HAP-1 (cell line): ENCODE measurements around the gene TECTA.

Experiments used
- DNase-seq, 2 experiments: peaks; one replicate each; pipeline ENCODE4 v3.0.0-alpha.2; 2016 to 2020; ENCODE audit warnings: low spot score in 2 of 2
- H3K27me3 ChIP-seq: fragments of 250-450 bp; sonication (Bioruptor Pico); 2 replicates; pipeline ENCODE4 v1.5.1; 2020; ENCODE audit warnings: low read depth, mild to moderate bottlenecking, moderate library complexity
- H3K36me3 ChIP-seq: fragments of 250-450 bp; sonication (Bioruptor Pico); replicated peaks from 2 replicates; pipeline ENCODE4 v1.5.1; 2020; ENCODE audit warnings: mild to moderate bottlenecking
- H3K4me1 ChIP-seq: fragments of 250-450 bp; sonication (Bioruptor Pico); 2 replicates; pipeline ENCODE4 v1.5.1; 2020; ENCODE audit warnings: mild to moderate bottlenecking
- H3K4me3 ChIP-seq: fragments of 250-450 bp; sonication (Bioruptor Pico); 2 replicates; pipeline ENCODE4 v1.5.1; 2020; ENCODE audit warnings: mild to moderate bottlenecking, moderate library complexity
- H3K9me3 ChIP-seq: fragments of 250-450 bp; sonication (Bioruptor Pico); 2 replicates; pipeline ENCODE4 v1.5.1; 2020; ENCODE audit warnings: mild to moderate bottlenecking, moderate library complexity
- in situ Hi-C: fragments of 300-500 bp; cut with MboI; formaldehyde crosslinking; loops from 3 replicates; pipeline ENCODE4 v1.14.3; 2020; ENCODE audit warnings: low sequenced_read_pairs, inconsistent platforms, mixed read lengths

Gene TECTA, protein sequence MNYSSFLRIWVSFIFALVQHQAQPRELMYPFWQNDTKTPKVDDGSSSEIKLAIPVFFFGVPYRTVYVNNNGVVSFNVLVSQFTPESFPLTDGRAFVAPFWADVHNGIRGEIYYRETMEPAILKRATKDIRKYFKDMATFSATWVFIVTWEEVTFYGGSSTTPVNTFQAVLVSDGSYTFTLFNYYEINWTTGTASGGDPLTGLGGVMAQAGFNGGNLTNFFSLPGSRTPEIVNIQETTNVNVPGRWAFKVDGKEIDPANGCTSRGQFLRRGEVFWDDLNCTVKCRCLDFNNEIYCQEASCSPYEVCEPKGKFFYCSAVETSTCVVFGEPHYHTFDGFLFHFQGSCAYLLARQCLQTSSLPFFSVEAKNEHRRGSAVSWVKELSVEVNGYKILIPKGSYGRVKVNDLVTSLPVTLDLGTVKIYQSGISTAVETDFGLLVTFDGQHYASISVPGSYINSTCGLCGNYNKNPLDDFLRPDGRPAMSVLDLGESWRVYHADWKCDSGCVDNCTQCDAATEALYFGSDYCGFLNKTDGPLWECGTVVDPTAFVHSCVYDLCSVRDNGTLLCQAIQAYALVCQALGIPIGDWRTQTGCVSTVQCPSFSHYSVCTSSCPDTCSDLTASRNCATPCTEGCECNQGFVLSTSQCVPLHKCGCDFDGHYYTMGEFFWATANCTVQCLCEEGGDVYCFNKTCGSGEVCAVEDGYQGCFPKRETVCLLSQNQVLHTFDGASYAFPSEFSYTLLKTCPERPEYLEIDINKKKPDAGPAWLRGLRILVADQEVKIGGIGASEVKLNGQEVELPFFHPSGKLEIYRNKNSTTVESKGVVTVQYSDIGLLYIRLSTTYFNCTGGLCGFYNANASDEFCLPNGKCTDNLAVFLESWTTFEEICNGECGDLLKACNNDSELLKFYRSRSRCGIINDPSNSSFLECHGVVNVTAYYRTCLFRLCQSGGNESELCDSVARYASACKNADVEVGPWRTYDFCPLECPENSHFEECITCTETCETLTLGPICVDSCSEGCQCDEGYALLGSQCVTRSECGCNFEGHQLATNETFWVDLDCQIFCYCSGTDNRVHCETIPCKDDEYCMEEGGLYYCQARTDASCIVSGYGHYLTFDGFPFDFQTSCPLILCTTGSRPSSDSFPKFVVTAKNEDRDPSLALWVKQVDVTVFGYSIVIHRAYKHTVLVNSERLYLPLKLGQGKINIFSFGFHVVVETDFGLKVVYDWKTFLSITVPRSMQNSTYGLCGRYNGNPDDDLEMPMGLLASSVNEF (N-terminal part only)

DNA sequence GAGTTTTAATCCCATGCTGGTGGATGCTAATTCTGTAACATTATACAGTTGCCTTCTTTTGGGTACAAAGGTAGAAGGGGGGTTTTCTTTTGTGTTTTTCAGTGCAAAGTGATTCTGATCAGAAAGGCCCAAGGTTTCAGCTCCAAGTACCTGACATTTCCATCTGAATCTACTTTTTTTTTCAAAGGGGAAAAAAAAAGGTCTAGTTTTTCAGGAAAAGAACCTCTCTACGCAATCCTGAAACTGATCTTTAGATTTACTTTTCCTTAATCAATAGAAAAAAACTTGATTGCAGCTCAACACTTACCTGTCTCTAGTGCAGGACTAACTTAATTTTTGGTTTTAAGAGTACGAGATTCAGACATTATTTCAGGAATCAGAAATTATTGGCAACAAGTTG, at the start of gene TECTA:
Gene TECTA, plus strand, starts transcription at position 301 of the 400 bp plus-strand sequence. CDS start 1,423 bp downstream, outside the sequence.
- in situ Hi-C loops: no loop called here

DNA sequence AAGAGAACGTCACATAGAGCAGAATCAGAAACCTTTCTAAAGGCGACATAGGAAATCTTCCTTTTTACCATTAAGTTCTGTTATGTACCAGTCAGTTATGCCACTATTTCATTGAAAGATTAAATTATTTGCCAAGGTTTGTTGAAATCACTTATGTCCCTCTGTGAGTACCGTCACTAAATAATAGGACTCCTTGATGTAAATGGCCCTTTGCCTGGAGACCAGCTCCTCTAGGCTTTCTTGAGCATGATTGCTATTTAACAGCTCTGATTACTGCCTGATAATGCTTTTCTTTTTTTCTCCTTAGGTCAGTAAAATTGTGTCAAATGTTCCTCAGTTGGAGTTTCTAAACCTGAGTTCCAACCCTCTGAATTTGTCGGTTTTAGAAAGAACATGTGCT, 47.8 kb upstream of the TECTA start:
- Histone ChIP-seq H3K27me3 (no peaks in the 10 kb centered on the region), H3K36me3 (peaks cover 17% of the 10 kb centered on the region), H3K4me1 (no peaks in the 10 kb centered on the region), H3K4me3 (no peak overlapping the region), H3K9me3 (no peaks in the 10 kb centered on the region)
- in situ Hi-C loops: no loop called here
- DNase-seq: no peak

More for the DNA sequence above, at the start of gene TECTA:
- peak in 1 of 2 experiments; percentile 61 for DNase-seq
- Histone ChIP-seq H3K4me1 (peaks cover 12% of the 10 kb centered on the region), H3K36me3 (no peaks in the 10 kb centered on the region), H3K9me3 (no peaks in the 10 kb centered on the region), H3K27me3 (no peaks in the 10 kb centered on the region), H3K4me3 (no peak within 1 kb of the TSS)

DNA sequence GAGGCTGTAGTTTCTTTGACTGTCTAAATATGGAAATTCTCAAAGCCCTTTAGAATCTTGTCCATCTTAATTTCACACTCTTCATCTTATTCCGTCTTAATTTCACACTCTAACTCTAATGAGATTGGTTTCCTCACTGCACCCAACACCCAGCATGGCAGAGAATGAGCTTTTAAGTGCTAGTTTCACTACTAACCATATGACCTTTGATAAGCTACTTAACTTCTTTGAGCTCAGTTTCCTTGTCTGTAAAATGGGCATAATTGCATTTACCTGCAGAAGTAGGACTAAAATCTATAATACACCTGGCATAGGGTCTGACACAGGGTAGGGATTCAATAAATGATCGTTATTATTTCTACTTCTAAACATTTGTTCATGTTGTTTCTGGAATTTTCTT, 46.8 kb upstream of the TECTA start:
- no peak for DNase-seq
- no peaks in the 10 kb centered on the region for H3K27me3 ChIP-seq
- no peaks in the 10 kb centered on the region for H3K9me3 ChIP-seq
- in situ Hi-C loops: no loop called here
- no peaks in the 10 kb centered on the region for H3K4me1 ChIP-seq
- no peak overlapping the region for H3K4me3 ChIP-seq
- H3K36me3 ChIP-seq: peaks cover 17% of the 10 kb centered on the region

DNA sequence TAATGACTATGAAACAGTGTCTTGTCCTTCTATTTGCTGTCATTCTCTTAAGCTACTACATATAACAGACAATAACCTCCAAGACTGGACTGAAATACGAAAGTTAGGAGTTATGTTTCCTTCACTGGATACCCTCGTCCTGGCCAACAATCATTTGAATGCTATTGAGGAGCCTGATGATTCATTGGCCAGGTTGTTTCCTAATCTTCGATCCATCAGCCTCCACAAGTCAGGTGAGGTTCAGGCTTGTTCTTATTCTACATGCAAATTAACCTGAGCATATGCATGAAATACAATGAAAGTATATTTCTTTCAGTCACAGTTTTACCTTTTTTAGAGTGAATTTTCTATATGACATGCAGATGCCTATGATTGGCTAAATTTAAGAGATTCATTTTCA, 46.0 kb upstream of the TECTA start:
- DNase-seq: no peak
- H3K36me3 ChIP-seq: peaks cover 17% of the 10 kb centered on the region
- no peaks in the 10 kb centered on the region for H3K9me3 ChIP-seq
- H3K27me3 ChIP-seq: no peaks in the 10 kb centered on the region
- H3K4me3 ChIP-seq: no peak overlapping the region
- in situ Hi-C loops: no loop called here
- no peaks in the 10 kb centered on the region for H3K4me1 ChIP-seq

DNA sequence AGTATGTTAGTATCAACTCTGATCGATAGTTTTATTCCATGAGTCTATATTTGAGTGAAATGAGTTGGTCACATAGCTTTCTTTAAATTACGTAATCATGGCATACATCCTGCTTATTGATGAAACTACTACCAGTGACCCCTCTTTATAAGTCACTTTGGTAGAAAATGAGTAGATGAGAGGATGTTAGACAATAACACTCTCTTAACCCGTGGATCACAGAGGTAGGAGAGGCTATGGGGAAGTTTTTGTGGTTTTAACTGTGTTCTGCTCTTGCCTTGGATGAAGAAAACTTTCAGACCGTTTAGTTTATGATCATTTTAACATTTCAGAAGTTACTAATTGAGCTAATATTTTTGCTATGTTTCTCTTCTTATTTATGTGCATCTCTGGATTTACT, 43.1 kb upstream of the TECTA start:
- no peak for DNase-seq
- Histone ChIP-seq H3K36me3 (peaks cover 17% of the 10 kb centered on the region), H3K4me1 (no peaks in the 10 kb centered on the region), H3K9me3 (no peaks in the 10 kb centered on the region), H3K4me3 (no peak overlapping the region), H3K27me3 (no peaks in the 10 kb centered on the region)
- in situ Hi-C loops: no loop called here

DNA sequence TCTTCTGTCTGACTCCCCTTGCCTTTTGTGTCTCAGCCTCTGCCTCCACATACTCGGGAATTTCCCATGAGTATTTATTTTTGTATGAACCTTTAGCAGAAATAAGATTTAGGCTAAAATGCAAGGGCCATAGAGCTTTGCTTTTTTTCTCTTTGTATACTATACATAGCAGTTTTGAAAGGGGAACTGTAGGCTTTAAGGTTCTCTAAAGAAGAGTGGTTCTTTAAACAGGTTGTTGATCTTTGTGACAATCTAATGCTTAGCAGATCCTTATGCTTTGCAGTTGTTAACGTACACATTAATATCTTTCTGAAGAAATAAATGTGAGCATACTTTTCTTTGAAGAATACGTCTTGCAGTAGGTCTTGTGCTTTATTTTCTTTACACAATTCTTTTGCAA, 42.1 kb upstream of the TECTA start:
- no peaks in the 10 kb centered on the region for H3K27me3 ChIP-seq
- H3K36me3 ChIP-seq: peaks cover 12% of the 10 kb centered on the region
- H3K4me3 ChIP-seq: no peak overlapping the region
- no peaks in the 10 kb centered on the region for H3K4me1 ChIP-seq
- in situ Hi-C loops: no loop called here
- H3K9me3 ChIP-seq: no peaks in the 10 kb centered on the region
- no peak for DNase-seq

DNA sequence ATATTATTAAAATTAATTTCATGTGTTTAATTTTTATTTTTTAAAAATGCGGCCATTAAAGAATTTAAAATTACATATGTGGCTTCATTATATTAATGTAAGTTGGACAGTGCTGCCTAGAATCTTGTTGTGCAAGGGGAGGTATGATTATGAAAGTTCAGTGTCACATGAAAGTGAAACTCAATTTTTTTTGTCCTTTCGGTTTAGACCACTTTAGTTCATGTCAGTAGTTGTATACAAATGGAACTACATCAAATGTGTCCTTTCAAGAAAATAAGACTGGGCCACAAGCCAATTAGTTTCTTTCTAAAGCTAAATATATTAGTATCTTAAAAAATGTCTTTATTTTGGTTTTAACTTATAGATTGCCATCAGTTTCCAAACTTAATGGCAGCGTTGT, 41.4 kb upstream of the TECTA start:
- no peak for DNase-seq
- Histone ChIP-seq H3K36me3 (peaks cover 9% of the 10 kb centered on the region; the same call in 1 of the 2 replicates), H3K4me1 (no peaks in the 10 kb centered on the region)

DNA sequence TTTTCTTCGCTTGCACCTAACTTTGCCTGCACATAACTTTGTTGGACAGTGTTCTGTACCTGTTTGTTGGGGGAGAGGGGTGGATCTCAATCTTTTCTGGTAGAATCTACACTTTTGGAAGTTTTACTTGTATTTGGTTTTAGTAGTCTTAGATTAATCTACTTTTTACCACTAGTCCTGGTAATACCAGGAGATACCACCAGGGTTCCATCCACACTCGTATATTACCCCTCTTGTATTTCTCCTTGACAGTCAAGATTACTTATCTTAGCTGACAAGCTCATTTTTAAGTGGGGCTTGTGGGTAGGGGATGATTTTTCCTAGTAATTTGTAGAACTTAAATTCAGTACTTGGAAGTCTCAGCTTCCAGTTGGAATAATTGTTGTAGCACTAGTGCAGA, 37.3 kb upstream of the TECTA start:
- DNase-seq: peak in 1 of 2 experiments; percentile 10
- H3K4me3 ChIP-seq: no peak overlapping the region
- no peaks in the 10 kb centered on the region for H3K9me3 ChIP-seq
- in situ Hi-C loops: no loop called here
- H3K27me3 ChIP-seq: no peaks in the 10 kb centered on the region
- H3K36me3 ChIP-seq: peaks cover 6% of the 10 kb centered on the region; the same call in 1 of the 2 replicates
- no peaks in the 10 kb centered on the region for H3K4me1 ChIP-seq

More for the DNA sequence above, 41.4 kb upstream of the TECTA start:
- H3K9me3 ChIP-seq: no peaks in the 10 kb centered on the region
- in situ Hi-C loops: no loop called here
- no peaks in the 10 kb centered on the region for H3K27me3 ChIP-seq
- H3K4me3 ChIP-seq: no peak overlapping the region

DNA sequence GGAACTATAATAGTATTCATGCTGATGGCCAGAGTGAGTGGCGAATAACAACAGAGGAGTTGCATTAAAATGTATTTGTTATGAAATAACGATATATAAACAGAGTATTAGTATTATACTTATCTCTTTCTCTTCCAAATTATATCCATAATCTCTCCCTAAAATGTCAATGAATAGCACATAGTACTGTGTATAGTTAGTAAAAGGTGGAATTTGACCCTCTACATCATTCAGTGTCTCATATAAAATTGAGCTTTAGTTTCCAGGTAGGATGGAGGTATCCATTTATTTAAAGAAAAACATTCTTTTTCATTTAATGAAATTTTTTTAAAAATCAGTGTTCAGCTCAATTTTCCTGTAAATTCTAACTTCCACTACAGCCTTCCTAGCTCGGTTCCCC, 34.4 kb upstream of the TECTA start:
- H3K27me3 ChIP-seq: no peaks in the 10 kb centered on the region
- H3K36me3 ChIP-seq: peaks cover 4% of the 10 kb centered on the region; the same call in 1 of the 2 replicates
- in situ Hi-C loops: no loop called here
- H3K9me3 ChIP-seq: no peaks in the 10 kb centered on the region
- peaks cover 5% of the 10 kb centered on the region for H3K4me1 ChIP-seq
- no peak overlapping the region for H3K4me3 ChIP-seq
- no peak for DNase-seq

DNA sequence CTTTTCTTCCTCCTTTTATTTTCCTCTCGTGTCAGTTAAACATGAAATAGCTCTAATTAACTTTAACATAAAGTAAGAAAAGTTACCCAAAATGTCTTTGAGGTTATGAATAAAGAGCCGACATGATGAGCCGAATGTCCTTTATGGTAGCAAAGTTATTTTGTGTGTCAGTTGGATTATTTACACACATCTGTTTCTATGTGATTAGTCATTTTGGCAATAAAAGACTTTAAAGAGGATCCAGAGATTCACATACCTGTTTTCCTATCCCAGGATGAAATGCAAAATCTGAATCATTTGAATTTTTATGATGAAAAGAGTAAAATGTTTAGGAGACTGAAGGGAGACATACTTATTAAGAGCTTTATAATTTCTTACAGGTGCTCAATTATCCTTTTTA, 34.0 kb upstream of the TECTA start:
- H3K36me3 ChIP-seq: peaks cover 4% of the 10 kb centered on the region; the same call in 1 of the 2 replicates
- H3K9me3 ChIP-seq: no peaks in the 10 kb centered on the region
- DNase-seq: no peak
- in situ Hi-C loops: no loop called here
- H3K27me3 ChIP-seq: no peaks in the 10 kb centered on the region
- H3K4me3 ChIP-seq: no peak overlapping the region
- peaks cover 5% of the 10 kb centered on the region for H3K4me1 ChIP-seq

DNA sequence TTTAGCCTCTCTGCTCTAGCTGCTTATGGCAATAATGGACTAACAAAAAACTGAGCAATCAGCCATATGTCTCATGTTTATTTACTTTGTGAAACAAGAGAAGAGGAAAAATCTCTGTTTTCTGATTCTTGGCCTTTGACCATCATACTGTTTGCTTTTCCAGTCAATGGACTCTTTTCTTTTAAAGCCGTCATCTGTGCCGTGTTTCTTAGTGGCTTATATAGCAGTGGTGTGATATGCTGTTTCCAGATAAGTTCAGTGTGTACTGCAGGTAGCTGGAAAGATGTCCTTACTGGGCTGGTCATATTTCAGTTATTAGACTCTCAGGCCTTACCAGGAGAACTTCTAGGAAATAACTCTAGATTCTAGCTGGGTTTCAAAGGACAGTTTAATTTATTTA, 33.6 kb upstream of the TECTA start:
- H3K36me3 ChIP-seq: peaks cover 4% of the 10 kb centered on the region; the same call in 1 of the 2 replicates
- in situ Hi-C loops: no loop called here
- H3K9me3 ChIP-seq: no peaks in the 10 kb centered on the region
- H3K27me3 ChIP-seq: no peaks in the 10 kb centered on the region
- DNase-seq: no peak
- H3K4me1 ChIP-seq: peaks cover 5% of the 10 kb centered on the region
- no peak overlapping the region for H3K4me3 ChIP-seq

DNA sequence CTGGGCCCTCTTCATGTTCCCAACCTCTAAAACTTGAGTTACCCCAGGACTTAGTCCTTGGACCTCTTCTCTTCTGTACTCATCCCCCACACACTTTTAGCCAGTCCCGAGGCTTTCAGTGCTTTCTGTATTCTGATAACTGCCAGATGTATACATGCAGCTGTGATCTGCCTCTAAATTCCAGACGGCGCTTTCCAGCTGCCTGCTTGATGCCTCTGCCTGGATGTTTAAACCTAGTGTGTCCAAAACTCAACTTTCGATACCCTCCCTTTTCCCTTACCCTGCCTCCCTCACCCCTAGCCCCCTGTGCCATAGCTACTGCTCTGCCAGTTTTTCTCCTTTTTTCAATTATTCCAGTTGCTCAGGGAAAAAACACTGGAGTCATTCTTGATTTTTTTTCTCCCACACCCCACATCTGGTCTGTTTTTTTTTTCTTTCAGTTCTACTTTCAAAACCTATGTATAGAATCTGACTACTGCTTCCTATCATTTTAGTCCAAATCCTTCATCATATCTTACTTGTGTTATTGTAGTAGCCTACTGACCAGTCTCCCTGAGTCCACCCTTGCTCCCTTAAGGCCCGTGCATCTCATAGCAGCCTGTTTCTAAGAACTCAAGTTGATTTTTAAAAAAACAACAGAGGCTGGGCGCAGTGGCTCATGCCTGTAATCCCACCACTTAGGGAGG, 32.9 kb upstream of the TECTA start:
- Histone ChIP-seq H3K9me3 (no peaks in the 10 kb centered on the region), H3K27me3 (no peaks in the 10 kb centered on the region), H3K4me3 (no peak overlapping the region), H3K4me1 (peaks cover 5% of the 10 kb centered on the region), H3K36me3 (peaks cover 4% of the 10 kb centered on the region; the same call in 1 of the 2 replicates)
- in situ Hi-C loops: no loop called here
- DNase-seq: no peak

DNA sequence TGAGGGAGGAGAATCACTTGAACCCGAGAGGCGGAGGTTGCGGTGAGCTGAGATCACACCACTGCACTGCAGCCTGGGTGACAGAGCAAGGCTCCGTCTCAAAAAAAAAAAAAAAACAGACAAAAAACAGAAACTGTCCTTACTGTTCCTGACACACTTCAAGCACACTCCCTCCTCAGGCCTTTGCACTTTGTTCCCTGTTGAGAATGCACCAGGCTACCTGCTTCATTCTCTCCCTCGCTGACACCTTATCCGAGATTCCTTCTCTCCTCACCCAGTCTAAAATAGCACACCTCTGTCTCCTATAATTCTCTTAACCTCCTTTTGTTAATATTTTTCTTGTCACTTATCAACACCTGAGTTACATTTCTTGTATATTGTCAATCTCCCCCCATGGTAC, 32.3 kb upstream of the TECTA start:
- in situ Hi-C loops: no loop called here
- no peak overlapping the region for H3K4me3 ChIP-seq
- DNase-seq: no peak
- H3K4me1 ChIP-seq: peaks cover 5% of the 10 kb centered on the region
- peaks cover 4% of the 10 kb centered on the region; the same call in 1 of the 2 replicates for H3K36me3 ChIP-seq
- no peaks in the 10 kb centered on the region for H3K9me3 ChIP-seq
- H3K27me3 ChIP-seq: no peaks in the 10 kb centered on the region
